Prostate gland (tissue), 2 donors: Measurements from ENCODE around the gene OR10C1. TPM values are rescaled to one million over a fixed set of nuclear protein-coding genes. Genes with fewer than 3 reads are reported as not detected.

Experiments
- DNase-seq: peaks from one replicate; pipeline ENCODE4 v3.0.0-alpha.2; 2019; ENCODE audit warnings: low spot score
- H3K27ac ChIP-seq, 2 donors: fragments of 200-600 bp; sonication (generic); 2 replicates each; pipeline ENCODE4 v1.5.1; 2017 to 2019
- H3K27me3 ChIP-seq: fragments of 200-600 bp; sonication (generic); replicated peaks from 2 replicates; pipeline ENCODE4 v1.5.1; 2019; ENCODE audit not compliant: insufficient read depth
- H3K36me3 ChIP-seq, 2 donors: fragments of 200-600 bp; sonication (generic); 1 replicate in 1 of 2; 2 replicates in 1 of 2; pipeline versions ENCODE4 v1.5.1 to v1.8.1; 2017 to 2019
- H3K4me1 ChIP-seq: fragments of 200-600 bp; sonication (generic); replicated peaks from 2 replicates; pipeline ENCODE4 v1.5.1; 2019
- H3K4me3 ChIP-seq, 2 donors: fragments of 200-600 bp; sonication (generic); 2 replicates each; pipeline ENCODE4 v1.5.1; 2017 to 2019
- H3K9me3 ChIP-seq: fragments of 200-600 bp; sonication (generic); 2 replicates; pipeline ENCODE4 v1.5.1; 2017
- CTCF ChIP-seq, 4 experiments: fragments of 200-600 bp in 2 of 4; fragments of 450-650 bp in 2 of 4; sonication (generic) in 2 of 4; IDR thresholded peaks; 1 replicate in 3 of 4; 2 replicates in 1 of 4; pipeline ENCODE4 v1.5.1; 2016 to 2019; ENCODE audit warnings: antibody characterized with exemption in 4 of 4, mild to moderate bottlenecking in 2 of 4, moderate library complexity in 2 of 4
- POLR2A ChIP-seq: fragments of 450-650 bp; IDR thresholded peaks from one replicate; pipeline ENCODE4 v1.6.1; 2016; ENCODE audit warnings: antibody characterized with exemption, mild to moderate bottlenecking
- POLR2AphosphoS5 ChIP-seq: sonication (generic); formaldehyde crosslinking; IDR thresholded peaks from one replicate; pipeline ENCODE4 v1.6.1; 2017; ENCODE audit warnings: antibody characterized with exemption
- WGBS: methylation state at CpG from one replicate; pipeline ENCODE4 v1.1.5; 2018; 5-methylcytosine and 5-hydroxymethylcytosine counted together
- intact Hi-C: fragments of 100-400 bp; cut with DNase I; formaldehyde crosslinking; loops from one replicate; pipeline ENCODE4 v1.14.2; 2022
- total RNA-seq, 2 donors: library from RNA; depleted of rRNA; stranded (reverse); fragments of >200 nt; gene quantifications; one replicate each; pipeline ENCODE4 v1.1.0, GENCODE V29; 2016

Gene OR10C1
- total RNA-seq, 2 donors from 2014 or later = not detected

- 96% methylated on average over 8 of the region's 8 CpGs for WGBS
- Histone ChIP-seq H3K4me1 (no peaks in the 10 kb centered on the region), H3K27ac (no peak overlapping the region), H3K36me3 (no peaks in the 10 kb centered on the region), H3K27me3 (no peaks in the 10 kb centered on the region), H3K9me3 (no peaks in the 10 kb centered on the region), H3K4me3 (no peak overlapping the region)
- TF ChIP-seq POLR2A = no peak
- no peak for TF ChIP-seq CTCF (IDR thresholded peaks at IDR 0.05)
- no peak for TF ChIP-seq POLR2AphosphoS5
- DNase-seq = no peak
- intact Hi-C loops = no loop called here
Measured at GRCh38 chr6:29489286-29489685, 50.2 kb downstream of the OR10C1 start.

GRCh38 chr6:29490055-29490454, 50.9 kb downstream of the OR10C1 start:
- intact Hi-C loops = no loop called here
- H3K27me3 ChIP-seq = no peaks in the 10 kb centered on the region
- H3K4me3 ChIP-seq = no peak overlapping the region
- no peak overlapping the region for H3K27ac ChIP-seq
- no peaks in the 10 kb centered on the region for H3K9me3 ChIP-seq
- H3K36me3 ChIP-seq = no peaks in the 10 kb centered on the region
- WGBS = 84% methylated on average over 3 of the region's 3 CpGs
- TF ChIP-seq CTCF (IDR thresholded peaks at IDR 0.05) (no peak), POLR2A (no peak), POLR2AphosphoS5 (no peak)
- H3K4me1 ChIP-seq = no peaks in the 10 kb centered on the region
- no peak for DNase-seq

- 85% methylated on average over 2 of the region's 2 CpGs for WGBS
- no peaks in the 10 kb centered on the region for H3K27me3 ChIP-seq
- H3K4me3 ChIP-seq = no peak overlapping the region
- DNase-seq = no peak
- no peaks in the 10 kb centered on the region for H3K9me3 ChIP-seq
- intact Hi-C loops = no loop called here
- H3K36me3 ChIP-seq = no peaks in the 10 kb centered on the region
- no peak for TF ChIP-seq POLR2A
- TF ChIP-seq POLR2AphosphoS5 = no peak
- TF ChIP-seq CTCF (IDR thresholded peaks at IDR 0.05) = no peak
- no peak overlapping the region for H3K27ac ChIP-seq
- H3K4me1 ChIP-seq = no peaks in the 10 kb centered on the region
Measured at GRCh38 chr6:29490552-29490951, 51.4 kb downstream of the OR10C1 start.

Other genes starting within 250 kb of the OR10C1 start
- gene OR14J1, start 137.6 kb upstream of the OR10C1 start, total RNA-seq = under 1 TPM in 1 of 2 donors, not detected in 1; 0.40 TPM
- gene OR5V1, start 70.4 kb upstream of the OR10C1 start, total RNA-seq = not detected
- not detected for gene OR12D3, start 64.0 kb upstream of the OR10C1 start, total RNA-seq
- not detected for gene OR12D2, start 43.7 kb upstream of the OR10C1 start, total RNA-seq
- gene OR12D1, start 24.4 kb upstream of the OR10C1 start, total RNA-seq = not detected
- under 1 TPM in 1 of 2 donors, not detected in 1; 0.23 TPM for gene OR11A1, start 17.8 kb downstream of the OR10C1 start, total RNA-seq
- gene OR2H1, start 17.8 kb downstream of the OR10C1 start, total RNA-seq = 1 to 10 TPM in 1 of 2 donors, not detected in 1; 1.1 TPM
- gene MAS1L, start 48.6 kb downstream of the OR10C1 start, total RNA-seq = not detected
- gene UBD, start 120.4 kb downstream of the OR10C1 start, total RNA-seq = 10 to 100 TPM in 1 of 2 donors, 1 to 10 TPM in 1; 2.0 to 11.3 TPM
- gene OR2H2, start 145.8 kb downstream of the OR10C1 start, total RNA-seq = not detected
- 10 to 100 TPM; 19.4 to 30.7 TPM for gene GABBR1, start 193.9 kb downstream of the OR10C1 start, total RNA-seq
- not detected for gene MOG, start 217.8 kb downstream of the OR10C1 start, total RNA-seq
- gene ZFP57, start 241.8 kb downstream of the OR10C1 start, total RNA-seq = 1 to 10 TPM in 1 of 2 donors, under 1 TPM in 1; 0.57 to 1.7 TPM